ENCODE results near the gene DDX39A. TPM values are rescaled to one million over a fixed set of nuclear protein-coding genes. Genes with fewer than 3 reads are reported as not detected.

The DDX39A gene
- total RNA-seq, 2 donors from 2014 or later: 25.5 to 29.8 TPM

DNA sequence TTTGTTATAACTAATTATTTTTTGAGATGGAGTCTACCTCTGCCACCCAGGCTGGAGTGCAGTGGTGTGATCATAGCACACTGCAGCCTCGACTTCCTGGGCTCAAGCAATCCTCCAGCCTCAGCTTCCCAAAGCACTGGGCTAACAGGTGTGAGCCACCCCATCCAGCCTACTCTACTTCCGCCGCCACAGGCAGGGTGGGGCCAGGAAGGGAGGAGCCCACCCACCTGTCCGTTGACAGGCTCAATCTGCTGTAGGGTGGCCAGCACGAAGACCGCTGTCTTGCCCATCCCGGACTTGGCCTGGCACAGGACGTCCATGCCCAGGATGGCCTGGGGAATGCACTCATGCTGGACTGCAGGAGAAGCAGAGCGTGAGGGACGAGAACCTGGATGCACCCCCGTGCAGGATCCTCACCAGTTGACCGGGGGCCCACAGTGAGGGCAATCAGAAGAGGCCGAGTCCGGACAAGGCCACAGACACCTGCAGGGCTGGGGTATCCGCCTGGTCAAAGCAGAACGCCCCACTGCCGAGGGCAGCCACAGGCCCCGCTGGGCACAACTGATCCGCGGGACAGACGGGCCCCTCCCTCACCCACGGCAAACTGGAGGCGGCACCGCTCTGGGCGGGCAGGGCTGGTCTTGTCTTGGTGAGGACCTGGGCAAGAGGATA, 6.7 kb downstream of the DDX39A start:
- H3K36me3 ChIP-seq: peaks cover 55% of the 10 kb centered on the region
- H3K9me3 ChIP-seq: no peaks in the 10 kb centered on the region
- TF ChIP-seq, protein P1, sequence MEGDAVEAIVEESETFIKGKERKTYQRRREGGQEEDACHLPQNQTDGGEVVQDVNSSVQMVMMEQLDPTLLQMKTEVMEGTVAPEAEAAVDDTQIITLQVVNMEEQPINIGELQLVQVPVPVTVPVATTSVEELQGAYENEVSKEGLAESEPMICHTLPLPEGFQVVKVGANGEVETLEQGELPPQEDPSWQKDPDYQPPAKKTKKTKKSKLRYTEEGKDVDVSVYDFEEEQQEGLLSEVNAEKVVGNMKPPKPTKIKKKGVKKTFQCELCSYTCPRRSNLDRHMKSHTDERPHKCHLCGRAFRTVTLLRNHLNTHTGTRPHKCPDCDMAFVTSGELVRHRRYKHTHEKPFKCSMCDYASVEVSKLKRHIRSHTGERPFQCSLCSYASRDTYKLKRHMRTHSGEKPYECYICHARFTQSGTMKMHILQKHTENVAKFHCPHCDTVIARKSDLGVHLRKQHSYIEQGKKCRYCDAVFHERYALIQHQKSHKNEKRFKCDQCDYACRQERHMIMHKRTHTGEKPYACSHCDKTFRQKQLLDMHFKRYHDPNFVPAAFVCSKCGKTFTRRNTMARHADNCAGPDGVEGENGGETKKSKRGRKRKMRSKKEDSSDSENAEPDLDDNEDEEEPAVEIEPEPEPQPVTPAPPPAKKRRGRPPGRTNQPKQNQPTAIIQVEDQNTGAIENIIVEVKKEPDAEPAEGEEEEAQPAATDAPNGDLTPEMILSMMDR (IDR thresholded peaks at IDR 0.05): no peak
- DNase-seq (ENCODE audit: low spot score): no peak
- H3K4me3 ChIP-seq: no peak overlapping the region
- H3K27ac ChIP-seq: no peak overlapping the region
- peaks cover 0 to 35% of the 10 kb centered on the region in 2 donors for H3K4me1 ChIP-seq
- no peaks in the 10 kb centered on the region for H3K27me3 ChIP-seq

DNA sequence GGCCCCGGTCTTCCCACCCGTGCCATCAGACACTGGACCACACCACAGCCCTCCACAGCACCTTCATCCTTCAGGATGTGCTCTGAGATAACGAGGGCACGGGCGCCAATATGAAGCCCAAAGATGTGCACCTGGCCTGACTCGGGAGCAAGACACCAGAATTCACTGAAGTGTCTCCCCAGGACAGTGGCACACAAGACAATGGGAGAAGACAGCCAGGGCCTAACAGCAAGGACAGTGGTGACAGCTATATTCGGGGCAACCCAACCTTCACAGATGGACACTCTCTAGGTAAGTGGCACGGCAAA, 7.2 kb downstream of the DDX39A start:
- H3K27me3 ChIP-seq: no peaks in the 10 kb centered on the region
- no peak overlapping the region for H3K4me3 ChIP-seq
- TF ChIP-seq, protein P1 (IDR thresholded peaks at IDR 0.05): no peak
- H3K36me3 ChIP-seq: peaks cover 61% of the 10 kb centered on the region
- no peak for DNase-seq (ENCODE audit: low spot score)
- H3K27ac ChIP-seq: no peak overlapping the region
- no peaks in the 10 kb centered on the region for H3K9me3 ChIP-seq
- peaks cover 0 to 29% of the 10 kb centered on the region in 2 donors for H3K4me1 ChIP-seq

DNA sequence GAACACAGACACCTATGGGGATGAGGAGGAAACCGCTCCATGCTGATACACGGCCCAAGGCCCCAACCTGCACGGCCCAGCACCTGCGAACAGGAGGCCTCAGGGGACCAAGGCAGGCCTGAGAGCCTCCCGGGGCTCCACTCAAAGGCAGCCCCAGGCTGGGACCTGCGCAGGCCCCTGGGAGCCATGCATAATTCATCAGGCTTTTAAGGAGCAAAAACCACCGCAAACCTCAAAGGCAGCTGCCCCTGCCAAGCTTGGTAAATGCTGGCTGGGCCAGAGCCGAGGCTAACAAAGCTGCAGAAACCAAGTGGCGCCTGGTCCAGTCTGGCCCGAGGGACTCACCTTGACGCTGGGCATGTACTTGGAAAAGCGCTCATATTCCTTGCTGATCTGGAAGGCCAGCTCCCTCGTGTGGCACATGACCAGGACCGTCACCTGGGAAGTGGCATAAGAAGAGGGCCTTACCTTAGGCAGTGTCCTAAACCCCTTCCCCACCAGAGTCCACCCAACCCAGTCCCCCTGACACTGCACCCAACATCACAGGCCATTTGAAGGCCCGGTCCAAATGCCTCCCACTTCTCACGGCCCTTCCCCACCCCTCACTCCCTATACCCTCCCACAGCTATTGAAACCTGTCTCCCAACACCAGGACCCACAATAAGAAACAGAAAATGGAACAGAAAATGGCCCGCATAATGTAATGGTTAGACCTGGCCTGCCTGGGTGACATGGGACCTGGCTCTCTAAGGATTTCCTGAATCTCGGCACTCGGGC, 7.8 kb downstream of the DDX39A start:
- Histone ChIP-seq H3K27ac (no peak overlapping the region), H3K4me1 (peaks cover 0 to 27% of the 10 kb centered on the region in 2 donors), H3K27me3 (no peaks in the 10 kb centered on the region), H3K4me3 (no peak overlapping the region), H3K9me3 (no peaks in the 10 kb centered on the region), H3K36me3 (peaks cover 66% of the 10 kb centered on the region)
- TF ChIP-seq, protein P1 (IDR thresholded peaks at IDR 0.05): no peak
- DNase-seq (ENCODE audit: low spot score): no peak

DNA sequence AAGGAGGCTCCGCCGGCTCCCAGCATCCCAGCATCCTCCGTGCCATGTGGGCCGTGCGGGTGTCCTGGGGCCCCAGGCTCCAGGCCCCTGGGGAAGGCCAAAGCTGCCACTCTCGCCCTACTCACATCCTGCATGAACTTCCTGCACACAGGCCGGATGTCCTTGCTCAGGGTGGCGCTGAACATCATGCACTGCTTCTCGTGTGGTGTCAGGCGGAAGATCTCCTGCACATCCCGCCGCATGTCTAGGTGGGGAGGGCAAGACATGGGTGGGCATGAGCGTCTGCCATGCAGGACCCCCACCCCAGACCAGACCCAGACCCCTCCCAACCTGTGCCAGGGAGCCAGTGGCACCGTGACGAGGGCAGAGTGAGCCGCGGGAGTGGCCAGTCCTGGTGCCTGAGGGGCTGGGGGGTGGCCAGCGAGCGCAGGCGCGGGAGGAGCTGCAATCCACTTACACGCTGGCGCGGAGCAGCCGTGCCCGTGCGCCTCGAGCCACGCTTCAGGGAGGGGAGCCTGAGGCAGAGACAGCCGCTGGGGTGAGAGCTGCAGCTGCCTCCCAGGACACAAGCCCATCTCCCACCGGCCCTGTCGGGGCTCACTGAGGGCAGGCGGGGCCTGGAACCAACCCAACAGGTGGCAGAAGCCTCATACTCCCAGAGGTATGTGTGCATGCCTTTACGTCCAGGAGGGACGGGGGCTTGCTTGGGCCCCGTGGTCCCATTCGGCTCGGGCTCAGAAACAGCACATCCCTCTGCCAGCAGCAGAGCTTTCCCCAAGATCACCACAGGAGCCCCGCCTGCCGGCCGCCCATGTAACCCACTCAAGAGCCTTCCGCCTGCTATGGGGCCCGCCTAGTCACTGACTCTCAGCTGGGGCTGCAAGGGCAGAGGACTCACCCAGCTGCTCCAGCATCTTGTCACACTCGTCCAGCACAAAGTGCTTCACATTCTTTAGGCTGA, 8.8 kb downstream of the DDX39A start:
- Histone ChIP-seq H3K36me3 (peaks cover 76% of the 10 kb centered on the region), H3K4me3 (no peak overlapping the region), H3K4me1 (peaks cover 0 to 29% of the 10 kb centered on the region in 2 donors), H3K27ac (no peak overlapping the region), H3K27me3 (no peaks in the 10 kb centered on the region), H3K9me3 (no peaks in the 10 kb centered on the region)
- TF ChIP-seq, protein P1 (IDR thresholded peaks at IDR 0.05): no peak
- DNase-seq (ENCODE audit: low spot score): no peak

DNA sequence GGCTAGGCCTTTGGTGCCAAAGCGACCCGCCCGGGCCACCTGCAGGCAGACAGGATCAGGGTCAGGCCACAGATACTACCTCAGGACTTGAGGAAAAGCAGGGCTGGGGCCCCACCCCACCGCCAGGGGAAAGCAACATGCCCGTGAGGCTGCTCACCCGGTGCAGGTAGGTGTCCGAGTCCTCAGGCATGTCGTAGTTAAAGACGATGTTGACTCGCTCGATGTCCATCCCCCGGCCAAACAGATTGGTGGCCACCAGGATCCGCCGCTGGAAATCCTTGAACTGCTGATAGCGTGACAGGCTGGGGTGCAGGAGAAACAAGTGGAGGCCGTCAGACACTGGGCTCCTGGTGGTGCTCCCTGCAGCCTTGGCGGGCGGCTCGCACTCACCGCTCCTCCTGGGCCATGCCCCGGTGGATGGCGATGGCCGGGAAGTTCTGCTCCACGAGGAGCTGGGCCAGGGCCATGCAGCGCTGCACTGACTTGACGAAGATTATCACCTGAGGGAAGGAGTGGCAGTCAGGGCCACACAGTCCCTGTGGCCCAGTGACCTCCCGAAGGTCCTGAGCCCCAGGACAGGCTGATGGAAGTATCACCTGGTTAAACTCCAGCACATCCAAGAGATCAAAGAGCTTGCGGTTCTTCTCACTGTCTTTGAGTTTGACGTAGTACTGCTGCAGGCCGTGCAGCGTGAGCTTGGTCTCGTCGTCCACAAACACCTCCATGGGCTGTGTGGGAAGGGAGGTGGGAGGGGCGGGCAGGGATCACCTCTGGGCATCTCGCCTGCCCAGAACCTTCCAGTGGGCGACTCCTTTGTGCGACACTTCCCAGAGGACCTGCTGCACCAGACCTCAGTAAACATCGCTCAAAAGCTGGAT, 9.8 kb downstream of the DDX39A start:
- Histone ChIP-seq H3K27ac (no peak overlapping the region), H3K9me3 (no peaks in the 10 kb centered on the region), H3K27me3 (no peaks in the 10 kb centered on the region), H3K4me1 (peaks cover 0 to 27% of the 10 kb centered on the region in 2 donors), H3K4me3 (no peak overlapping the region), H3K36me3 (peaks cover 79% of the 10 kb centered on the region)
- TF ChIP-seq, protein P1 (IDR thresholded peaks at IDR 0.05): no peak
- DNase-seq (ENCODE audit: low spot score): no peak

Data from right atrium auricular region (tissue), 2 donors.